ENCODE measurements around the gene DGAT2L6.

DNA sequence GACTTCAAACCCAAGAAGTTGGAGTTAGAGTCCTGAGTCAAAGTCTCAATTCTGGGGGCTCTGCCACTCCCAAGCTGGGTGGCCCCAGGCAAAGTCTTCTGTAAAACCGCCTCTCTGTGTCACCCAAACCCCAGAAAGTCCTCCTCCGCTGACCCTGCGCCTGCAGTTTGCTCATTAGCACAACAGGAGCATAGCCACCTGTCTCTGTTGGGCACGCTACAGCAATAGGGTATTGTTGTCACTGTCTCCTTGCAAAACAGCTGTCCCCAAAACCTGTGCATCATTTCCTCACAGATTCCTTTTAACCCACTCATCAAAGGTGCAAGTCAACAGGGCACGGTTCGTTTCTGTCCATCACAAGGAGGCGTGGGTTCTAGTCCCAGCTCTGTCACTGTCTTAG lies 8.0 kb upstream of the DGAT2L6 start:
- TF ChIP-seq EZH2 (IDR thresholded peaks at IDR 0.05; ENCODE audit: borderline replicate concordance) = no peak
- TF ChIP-seq, protein P1, sequence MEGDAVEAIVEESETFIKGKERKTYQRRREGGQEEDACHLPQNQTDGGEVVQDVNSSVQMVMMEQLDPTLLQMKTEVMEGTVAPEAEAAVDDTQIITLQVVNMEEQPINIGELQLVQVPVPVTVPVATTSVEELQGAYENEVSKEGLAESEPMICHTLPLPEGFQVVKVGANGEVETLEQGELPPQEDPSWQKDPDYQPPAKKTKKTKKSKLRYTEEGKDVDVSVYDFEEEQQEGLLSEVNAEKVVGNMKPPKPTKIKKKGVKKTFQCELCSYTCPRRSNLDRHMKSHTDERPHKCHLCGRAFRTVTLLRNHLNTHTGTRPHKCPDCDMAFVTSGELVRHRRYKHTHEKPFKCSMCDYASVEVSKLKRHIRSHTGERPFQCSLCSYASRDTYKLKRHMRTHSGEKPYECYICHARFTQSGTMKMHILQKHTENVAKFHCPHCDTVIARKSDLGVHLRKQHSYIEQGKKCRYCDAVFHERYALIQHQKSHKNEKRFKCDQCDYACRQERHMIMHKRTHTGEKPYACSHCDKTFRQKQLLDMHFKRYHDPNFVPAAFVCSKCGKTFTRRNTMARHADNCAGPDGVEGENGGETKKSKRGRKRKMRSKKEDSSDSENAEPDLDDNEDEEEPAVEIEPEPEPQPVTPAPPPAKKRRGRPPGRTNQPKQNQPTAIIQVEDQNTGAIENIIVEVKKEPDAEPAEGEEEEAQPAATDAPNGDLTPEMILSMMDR (IDR thresholded peaks at IDR 0.05; ENCODE audit: poor library complexity) = no peak
- no peak for TF ChIP-seq EZH2phosphoT487 (IDR thresholded peaks at IDR 0.05; ENCODE audit: low read depth, severe bottlenecking, unreplicated experiment)
